Measurements from ENCODE around the gene POLN.
"Not testable (repeated sequence)": the region's sequence is repeated elsewhere in the genome, so short reads cannot be mapped to it uniquely, and the experiment has no call there.

The POLN gene

GRCh38 chr4:2250357-2251072 lies 8.6 kb upstream of the POLN start:
- peak; percentile 15 for DNase-seq

- DNase-seq: peak; percentile 18
Observed at GRCh38 chr4:2249526-2250356, 7.8 kb upstream of the POLN start.

GRCh38 chr4:2248821-2249261 lies 6.9 kb upstream of the POLN start:
- peak; percentile 12 for DNase-seq

GRCh38 chr4:2248044-2248780 lies 6.3 kb upstream of the POLN start:
- DNase-seq: peak; percentile 18

GRCh38 chr4:2247128-2248043 lies 5.5 kb upstream of the POLN start:
- DNase-seq: peak; percentile 13

GRCh38 chr4:2246384-2247127 lies 4.6 kb upstream of the POLN start:
- peak; percentile 22 for DNase-seq

GRCh38 chr4:2245787-2246275 lies 3.9 kb upstream of the POLN start:
- DNase-seq: peak; percentile 20

- peak; percentile 22 for DNase-seq
Observed at GRCh38 chr4:2245057-2245786, 3.3 kb upstream of the POLN start.

GRCh38 chr4:2243681-2244380 lies 1.9 kb upstream of the POLN start:
- peak; percentile 37 for DNase-seq

GRCh38 chr4:2241003-2241402 lies 918 bp downstream of the POLN start:
- no peak for DNase-seq

- DNase-seq: no peak
Observed at GRCh38 chr4:2236944-2237666, 4.8 kb downstream of the POLN start.

- no peak for DNase-seq
Observed at GRCh38 chr4:2231082-2231481, 10.8 kb downstream of the POLN start.

- no peak for DNase-seq
Observed at GRCh38 chr4:2226261-2226660, 15.7 kb downstream of the POLN start.

- DNase-seq: no peak
Observed at GRCh38 chr4:2222838-2223237, 19.1 kb downstream of the POLN start.

GRCh38 chr4:2221378-2221777 lies 20.5 kb downstream of the POLN start:
- DNase-seq: not testable (repeated sequence)

GRCh38 chr4:2220016-2220630 lies 21.8 kb downstream of the POLN start:
- peak; percentile 88 for DNase-seq

- DNase-seq: no peak
Observed at GRCh38 chr4:2219233-2219760, 22.6 kb downstream of the POLN start.

- DNase-seq: no peak
Observed at GRCh38 chr4:2218436-2218835, 23.5 kb downstream of the POLN start.

GRCh38 chr4:2217726-2218125 lies 24.2 kb downstream of the POLN start:
- no peak for DNase-seq
